ENCODE data around the gene NTF3.

The NTF3 gene

DNA sequence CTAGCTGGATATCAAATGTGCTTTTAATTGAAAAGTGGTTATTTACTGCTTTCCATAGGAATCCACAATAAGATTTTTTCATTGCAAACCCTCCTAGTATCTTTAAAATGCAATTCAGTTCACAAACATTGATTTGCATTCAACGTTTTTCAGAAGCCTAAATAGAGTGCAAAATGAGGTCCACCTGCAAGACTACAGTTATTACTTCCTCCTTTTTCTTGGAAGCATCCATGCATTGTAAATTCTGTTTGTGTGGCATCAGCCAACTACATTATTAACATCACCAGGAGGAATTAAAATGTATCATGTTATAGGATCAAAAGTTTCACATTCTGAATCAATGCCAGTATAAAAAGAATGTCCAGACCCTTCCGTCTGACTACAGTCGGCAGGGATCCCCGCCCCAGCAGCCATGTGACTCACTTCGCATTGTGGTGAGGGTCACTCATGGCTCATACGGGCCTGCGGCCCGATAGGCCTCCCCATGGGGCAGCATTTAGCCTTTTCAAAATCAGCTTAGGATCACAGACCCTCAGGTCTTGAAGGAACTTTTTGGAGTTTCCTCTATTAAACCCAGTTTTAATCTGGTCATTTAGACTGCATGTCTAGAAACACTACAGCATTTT, 46.3 kb downstream of the NTF3 start:
- H3K4me3 ChIP-seq (ENCODE audit: low read depth, low read length): no peak overlapping the region
- TF ChIP-seq, protein P1, sequence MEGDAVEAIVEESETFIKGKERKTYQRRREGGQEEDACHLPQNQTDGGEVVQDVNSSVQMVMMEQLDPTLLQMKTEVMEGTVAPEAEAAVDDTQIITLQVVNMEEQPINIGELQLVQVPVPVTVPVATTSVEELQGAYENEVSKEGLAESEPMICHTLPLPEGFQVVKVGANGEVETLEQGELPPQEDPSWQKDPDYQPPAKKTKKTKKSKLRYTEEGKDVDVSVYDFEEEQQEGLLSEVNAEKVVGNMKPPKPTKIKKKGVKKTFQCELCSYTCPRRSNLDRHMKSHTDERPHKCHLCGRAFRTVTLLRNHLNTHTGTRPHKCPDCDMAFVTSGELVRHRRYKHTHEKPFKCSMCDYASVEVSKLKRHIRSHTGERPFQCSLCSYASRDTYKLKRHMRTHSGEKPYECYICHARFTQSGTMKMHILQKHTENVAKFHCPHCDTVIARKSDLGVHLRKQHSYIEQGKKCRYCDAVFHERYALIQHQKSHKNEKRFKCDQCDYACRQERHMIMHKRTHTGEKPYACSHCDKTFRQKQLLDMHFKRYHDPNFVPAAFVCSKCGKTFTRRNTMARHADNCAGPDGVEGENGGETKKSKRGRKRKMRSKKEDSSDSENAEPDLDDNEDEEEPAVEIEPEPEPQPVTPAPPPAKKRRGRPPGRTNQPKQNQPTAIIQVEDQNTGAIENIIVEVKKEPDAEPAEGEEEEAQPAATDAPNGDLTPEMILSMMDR (IDR thresholded peaks at IDR 0.05; ENCODE audit: borderline replicate concordance, insufficient read depth, low read depth, low read length): no peak

DNA sequence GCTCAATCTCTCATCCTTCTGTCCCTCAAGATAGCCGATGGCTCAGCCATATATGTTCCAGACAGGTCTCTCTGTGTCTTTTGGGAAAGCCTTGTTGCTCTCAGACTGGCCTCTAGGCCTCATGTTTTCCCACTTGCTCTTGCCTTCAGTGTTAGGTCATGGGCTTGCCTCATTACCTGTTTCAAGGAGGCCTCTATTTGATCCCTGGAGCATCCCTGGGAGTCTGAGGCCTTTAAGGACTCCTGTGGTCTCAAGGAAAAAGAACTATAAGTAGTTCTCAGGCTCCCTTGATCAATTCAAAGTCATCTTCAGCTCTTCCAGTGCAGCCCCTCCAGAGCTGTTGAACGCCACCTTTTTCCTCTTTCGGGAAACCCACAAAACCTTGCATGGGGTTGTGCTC, 47.9 kb downstream of the NTF3 start:
- TF ChIP-seq, protein P1 (IDR thresholded peaks at IDR 0.05; ENCODE audit: borderline replicate concordance, insufficient read depth, low read depth, low read length): no peak
- no peak overlapping the region for H3K4me3 ChIP-seq (ENCODE audit: low read depth, low read length)

DNA sequence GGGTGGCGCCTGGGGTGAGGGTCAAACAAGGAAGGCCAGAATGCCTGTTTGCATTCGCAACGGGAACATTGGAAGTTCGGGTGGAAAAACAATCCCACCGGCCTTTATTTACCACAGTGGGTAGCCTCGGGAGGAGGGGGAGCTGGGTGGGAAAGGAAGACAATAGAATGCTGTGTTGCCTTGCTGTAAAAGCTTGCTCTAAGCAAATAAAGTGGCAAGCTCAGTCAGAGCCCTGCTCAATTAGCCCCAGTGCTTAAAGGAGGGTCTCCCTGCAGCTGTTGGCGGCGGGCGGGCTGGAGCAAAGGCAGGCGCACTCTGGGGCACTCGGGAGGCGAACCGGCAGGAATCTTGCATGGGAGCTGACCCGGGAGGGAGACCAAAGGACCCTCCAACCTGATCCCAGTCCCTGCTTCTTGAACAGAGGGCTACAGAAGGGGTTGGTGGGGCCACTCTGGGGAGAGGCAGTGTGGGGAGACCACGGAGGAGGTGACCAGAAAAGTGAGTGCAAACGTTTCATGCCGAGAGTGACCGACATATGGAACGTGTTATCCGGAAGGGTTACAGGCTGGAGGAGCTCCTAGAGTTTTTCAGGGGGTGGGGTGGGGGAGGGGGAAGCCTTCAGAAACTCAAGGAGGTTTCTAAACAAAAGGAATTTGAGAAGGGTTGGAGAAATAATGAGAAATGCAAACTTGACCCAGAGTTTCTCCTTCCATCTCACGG, 48.5 kb downstream of the NTF3 start:
- TF ChIP-seq, protein P1 (IDR thresholded peaks at IDR 0.05; ENCODE audit: borderline replicate concordance, insufficient read depth, low read depth, low read length): no peak
- no peak overlapping the region for H3K4me3 ChIP-seq (ENCODE audit: low read depth, low read length)

DNA sequence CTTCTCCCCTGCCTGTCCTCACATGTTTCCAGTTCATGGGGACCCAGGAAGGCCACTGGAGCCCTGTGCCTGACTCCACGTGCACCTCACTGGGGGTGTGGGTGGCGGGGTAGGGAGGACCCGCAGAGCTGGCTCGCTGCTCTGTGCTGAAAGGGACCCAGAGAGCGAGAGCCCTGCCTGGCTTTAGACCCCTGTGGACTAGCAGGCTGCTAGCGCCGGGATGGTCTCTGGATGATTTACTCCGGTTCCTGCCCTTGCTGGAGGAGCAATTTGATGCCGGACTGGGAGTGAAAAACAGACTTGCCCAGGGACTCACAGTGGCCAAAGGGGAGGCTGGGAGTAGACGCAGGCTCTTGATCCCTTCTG, 49.0 kb downstream of the NTF3 start:
- TF ChIP-seq, protein P1 (IDR thresholded peaks at IDR 0.05; ENCODE audit: borderline replicate concordance, insufficient read depth, low read depth, low read length): no peak
- no peak overlapping the region for H3K4me3 ChIP-seq (ENCODE audit: low read depth, low read length)

DNA sequence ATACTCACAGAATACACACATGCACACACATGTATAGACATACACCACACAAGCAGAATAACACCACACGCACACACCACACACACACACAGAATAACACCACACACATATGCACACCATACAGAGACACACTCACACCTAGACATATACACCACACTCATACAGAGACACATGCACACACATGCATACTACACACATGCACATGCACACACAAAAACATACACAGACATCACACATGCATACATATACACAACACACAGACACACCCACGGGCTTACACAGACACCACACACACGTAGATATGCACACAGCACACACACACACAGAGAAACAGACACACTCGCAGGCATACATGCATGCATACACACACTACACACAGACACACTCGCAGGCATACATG, 49.7 kb downstream of the NTF3 start:
- H3K4me3 ChIP-seq (ENCODE audit: low read depth, low read length): no peak overlapping the region
- TF ChIP-seq, protein P1 (IDR thresholded peaks at IDR 0.05; ENCODE audit: borderline replicate concordance, insufficient read depth, low read depth, low read length): no peak

DNA sequence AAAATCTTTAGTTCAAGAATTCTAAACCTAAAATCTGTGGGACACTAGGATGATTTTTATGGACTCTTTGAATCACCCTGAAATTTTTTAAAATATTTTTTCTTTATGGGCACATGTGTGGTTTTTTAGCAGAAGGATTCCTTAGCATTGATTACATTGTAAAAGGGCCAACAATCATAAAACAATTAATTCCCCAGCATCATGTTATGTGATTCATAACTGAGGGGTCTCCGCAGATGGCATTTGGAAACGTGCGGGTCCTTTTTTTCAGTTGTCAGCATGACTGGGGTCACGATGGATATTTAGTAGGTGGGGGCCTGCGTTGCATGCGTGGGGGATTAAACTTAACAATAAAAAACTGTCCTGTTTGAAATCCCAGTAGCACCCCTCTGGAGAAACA, 52.5 kb downstream of the NTF3 start:
- TF ChIP-seq, protein P1 (IDR thresholded peaks at IDR 0.05; ENCODE audit: borderline replicate concordance, insufficient read depth, low read depth, low read length): no peak
- no peak overlapping the region for H3K4me3 ChIP-seq (ENCODE audit: low read depth, low read length)

DNA sequence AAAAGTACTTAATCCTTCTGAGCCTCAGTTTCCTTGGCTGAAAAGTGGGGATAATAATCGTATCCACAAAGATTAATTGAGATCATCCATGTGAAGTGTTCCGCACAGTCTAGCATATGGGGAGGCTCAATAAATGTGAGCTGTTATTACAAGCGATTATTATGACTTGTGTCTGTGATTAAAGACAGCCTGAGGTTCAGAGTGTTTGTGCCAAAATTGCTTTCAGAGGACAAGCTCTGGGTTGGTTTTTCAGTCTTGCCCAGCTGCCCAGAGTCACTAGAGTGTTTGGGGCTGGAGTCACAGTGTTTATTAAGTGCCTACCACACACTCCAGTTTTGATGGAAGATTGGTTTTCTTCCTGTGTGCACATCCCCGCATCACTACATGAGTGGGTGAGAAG, 53.5 kb downstream of the NTF3 start:
- no peak overlapping the region for H3K4me3 ChIP-seq (ENCODE audit: low read depth, low read length)
- TF ChIP-seq, protein P1 (IDR thresholded peaks at IDR 0.05; ENCODE audit: borderline replicate concordance, insufficient read depth, low read depth, low read length): no peak

Measured in GM12875 (cell line).